Iris pigment epithelial cell (primary cell): Measurements from ENCODE around the gene ANAPC13.

Experiments
- DNase-seq: peaks from one replicate; pipeline ENCODE4 v3.0.0-alpha.2; 2011; ENCODE audit warnings: low read depth

Gene ANAPC13

GRCh38 chr3:134482622-134483021 is 3.2 kb downstream of the ANAPC13 start:
- no peak for DNase-seq

- no peak for DNase-seq
Measured at GRCh38 chr3:134481166-134481565, 4.6 kb downstream of the ANAPC13 start.

GRCh38 chr3:134480546-134480945 is 5.2 kb downstream of the ANAPC13 start:
- no peak for DNase-seq

GRCh38 chr3:134477938-134478337 is 7.8 kb downstream of the ANAPC13 start:
- DNase-seq, result no peak

GRCh38 chr3:134477002-134477401 is 8.8 kb downstream of the ANAPC13 start:
- no peak for DNase-seq

- DNase-seq, result no peak
Measured at GRCh38 chr3:134476306-134476705, 9.5 kb downstream of the ANAPC13 start.

GRCh38 chr3:134474956-134475355 is 10.8 kb downstream of the ANAPC13 start:
- DNase-seq, result no peak

GRCh38 chr3:134473868-134474546 is 11.8 kb downstream of the ANAPC13 start:
- DNase-seq, result peak; percentile 65

GRCh38 chr3:134472831-134473230 is 13.0 kb downstream of the ANAPC13 start:
- DNase-seq, result no peak

- peak; percentile 48 for DNase-seq
Measured at GRCh38 chr3:134471521-134472193, 14.1 kb downstream of the ANAPC13 start.

GRCh38 chr3:134468519-134468918 is 17.3 kb downstream of the ANAPC13 start:
- no peak for DNase-seq

GRCh38 chr3:134466331-134466730 is 19.5 kb downstream of the ANAPC13 start:
- no peak for DNase-seq

GRCh38 chr3:134464689-134465365 is 21.0 kb downstream of the ANAPC13 start:
- DNase-seq, result no peak

- peak; percentile 90 for DNase-seq
Measured at GRCh38 chr3:134464064-134464688, 21.6 kb downstream of the ANAPC13 start.

GRCh38 chr3:134463676-134464063 is 22.1 kb downstream of the ANAPC13 start:
- DNase-seq, result no peak

- peak; percentile 75 for DNase-seq
Measured at GRCh38 chr3:134462331-134462941, 23.3 kb downstream of the ANAPC13 start.

- peak; percentile 89 for DNase-seq
Measured at GRCh38 chr3:134460965-134461364, 24.8 kb downstream of the ANAPC13 start.

GRCh38 chr3:134459562-134459961 is 26.2 kb downstream of the ANAPC13 start:
- no peak for DNase-seq

GRCh38 chr3:134458406-134458945 is 27.3 kb downstream of the ANAPC13 start:
- DNase-seq, result no peak

- DNase-seq, result no peak
Measured at GRCh38 chr3:134457376-134458074, 28.3 kb downstream of the ANAPC13 start.

GRCh38 chr3:134453631-134454030 is 32.2 kb downstream of the ANAPC13 start:
- no peak for DNase-seq
